Cerebellar cortex (tissue), 1 donor: ENCODE data around the gene GCNT1.
"Not testable (repeated sequence)": the region's sequence is repeated elsewhere in the genome, so short reads cannot be mapped to it uniquely, and the experiment has no call there.

Experiments used
- DNase-seq: peaks from one replicate; pipeline ENCODE4 v3.0.0-alpha.2; 2015; ENCODE audit warnings: low spot score

GCNT1 gene

DNA sequence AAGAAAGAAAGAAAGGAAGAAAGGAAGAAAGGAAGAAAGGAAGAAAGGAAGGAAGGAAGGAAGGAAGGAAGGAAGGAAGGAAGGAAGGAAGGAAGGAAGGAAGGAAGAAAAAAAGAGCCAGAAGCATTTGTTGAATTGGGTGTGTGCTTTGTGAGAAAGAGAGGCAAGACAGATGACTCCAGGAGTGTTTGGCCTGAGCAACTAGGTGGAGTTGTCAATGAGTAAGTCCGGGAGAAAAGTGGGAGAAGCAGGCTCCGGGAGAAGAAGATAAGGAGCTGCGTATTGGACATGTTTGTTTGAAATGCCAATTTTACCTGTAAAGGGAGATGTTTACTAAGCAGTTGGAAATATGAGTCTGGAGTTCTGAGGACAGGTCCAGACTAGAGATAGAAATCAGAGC lies 15.1 kb upstream of the GCNT1 start:
- no peak for DNase-seq

DNA sequence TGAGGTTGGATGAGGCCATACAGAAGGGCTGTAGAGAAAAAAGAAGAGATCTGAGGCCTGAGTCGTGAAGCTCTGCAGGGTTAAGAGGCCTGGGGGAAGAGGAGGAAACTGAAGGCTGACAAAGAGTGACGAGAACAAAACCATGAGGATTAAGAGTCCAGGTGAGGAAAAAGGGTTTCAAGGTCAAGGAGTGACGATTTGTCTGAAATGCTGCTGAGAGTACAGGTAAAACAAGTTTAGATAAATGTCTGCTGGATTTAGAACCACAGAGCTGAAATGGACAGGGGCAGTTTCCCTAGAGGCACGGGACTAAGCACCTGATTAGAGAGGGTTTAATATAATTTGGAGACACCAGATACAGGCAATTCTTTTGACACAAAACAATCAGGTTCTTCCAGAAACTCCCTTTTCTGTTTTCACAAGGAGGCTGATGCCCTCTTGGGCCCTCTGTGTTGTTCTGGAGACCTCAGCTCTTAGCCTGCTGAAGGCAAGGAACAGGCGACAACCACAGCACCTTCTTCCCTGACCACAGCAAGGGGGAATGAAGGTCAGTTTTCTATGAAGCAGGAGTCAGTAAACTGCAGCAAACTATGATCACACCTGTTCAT lies 14.6 kb upstream of the GCNT1 start:
- DNase-seq: no peak

DNA sequence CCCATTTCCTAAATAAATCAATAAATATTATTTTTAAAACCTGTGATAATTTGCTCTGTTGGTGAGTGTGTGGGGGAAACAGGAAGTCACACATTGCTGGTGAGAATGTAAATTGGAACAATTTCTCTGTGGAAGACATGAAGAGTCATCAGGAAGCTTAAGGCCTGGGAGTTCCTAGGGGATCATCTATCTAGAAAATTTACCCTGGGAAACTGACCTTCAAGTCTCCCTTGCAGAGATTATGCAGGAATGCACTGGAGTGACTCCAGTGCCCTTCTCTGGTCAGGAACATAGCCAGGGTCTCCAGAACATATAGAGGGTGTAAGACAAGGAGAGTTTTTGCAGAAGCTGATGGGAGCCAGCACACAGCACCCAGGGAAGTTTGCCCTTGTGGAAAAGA lies 13.0 kb upstream of the GCNT1 start:
- DNase-seq: no peak

DNA sequence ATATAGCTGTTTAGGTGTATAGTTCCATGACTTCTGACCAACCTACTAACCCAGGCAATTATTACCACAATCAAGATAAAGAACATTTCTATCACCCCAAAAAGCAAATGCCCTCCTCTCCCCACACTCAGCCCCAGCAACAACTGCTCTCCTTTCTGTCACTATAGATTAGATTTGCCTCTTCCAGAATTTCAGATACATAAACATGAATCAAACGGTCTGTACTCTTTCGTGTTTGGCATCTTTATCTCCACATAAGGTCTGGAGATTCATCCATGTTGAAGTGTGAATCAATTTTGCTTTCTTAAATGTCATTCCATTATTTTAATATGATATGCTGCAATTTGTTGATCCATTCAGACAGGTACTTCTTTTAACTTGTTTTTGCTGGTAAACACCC lies 10.5 kb upstream of the GCNT1 start:
- DNase-seq: no peak

DNA sequence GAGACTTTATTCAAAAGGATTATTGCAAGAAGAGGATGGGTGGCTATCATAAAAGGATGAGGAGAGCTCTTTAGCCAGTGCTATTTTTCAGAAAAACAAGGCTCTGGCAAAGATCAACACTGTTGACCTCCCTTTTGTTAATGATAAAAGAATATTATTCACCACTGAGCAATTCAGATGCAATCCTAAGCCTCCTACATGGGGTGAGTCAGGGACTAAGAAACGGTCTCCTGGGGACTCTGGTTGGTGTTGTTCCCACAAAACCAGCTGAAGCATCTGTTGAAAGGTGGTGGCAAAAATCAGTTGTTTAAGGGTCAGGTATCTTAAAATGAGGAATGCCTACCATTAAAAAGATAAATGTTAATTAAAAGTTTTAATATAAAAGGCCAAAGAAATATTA lies 7.7 kb upstream of the GCNT1 start:
- DNase-seq: no peak

DNA sequence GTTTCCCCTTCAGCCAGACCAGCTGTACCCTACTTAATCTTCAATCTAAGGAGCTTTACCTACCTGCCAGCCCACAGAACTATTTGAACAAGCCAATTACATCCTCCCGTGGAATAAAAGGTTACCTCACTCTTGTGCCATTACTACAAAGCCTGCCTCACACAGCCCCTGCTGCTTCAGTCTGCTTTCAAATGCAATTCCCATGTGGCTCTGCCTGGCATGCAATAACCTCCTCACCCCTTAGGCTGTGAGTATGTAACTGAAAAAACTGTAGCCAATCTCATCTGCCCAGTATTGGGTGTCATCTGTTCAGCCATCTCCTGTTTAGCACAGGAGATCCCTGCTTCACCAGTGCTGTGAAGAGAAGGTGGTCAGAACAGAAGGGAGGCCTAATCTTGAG lies 6.1 kb upstream of the GCNT1 start:
- DNase-seq: no peak

DNA sequence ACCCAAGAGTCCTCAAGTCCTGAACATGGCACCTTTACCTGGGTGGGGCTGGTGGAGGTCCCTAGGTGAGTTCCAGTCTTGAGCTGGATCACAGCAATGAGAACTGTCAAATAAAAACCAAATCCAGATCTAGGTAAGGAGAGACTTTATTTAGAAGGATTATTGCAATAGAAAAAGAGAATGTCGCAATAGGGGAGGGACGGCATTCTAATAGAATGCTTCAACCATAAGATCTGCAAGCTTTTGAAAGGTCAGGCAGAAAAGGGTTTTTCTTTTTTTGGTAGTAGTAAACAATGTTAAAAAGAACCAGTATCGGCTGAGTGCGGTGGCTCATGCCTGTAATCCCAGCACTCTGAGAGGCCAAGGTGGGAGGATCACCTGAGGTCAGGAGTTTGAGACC lies 5.2 kb upstream of the GCNT1 start:
- DNase-seq: no peak

DNA sequence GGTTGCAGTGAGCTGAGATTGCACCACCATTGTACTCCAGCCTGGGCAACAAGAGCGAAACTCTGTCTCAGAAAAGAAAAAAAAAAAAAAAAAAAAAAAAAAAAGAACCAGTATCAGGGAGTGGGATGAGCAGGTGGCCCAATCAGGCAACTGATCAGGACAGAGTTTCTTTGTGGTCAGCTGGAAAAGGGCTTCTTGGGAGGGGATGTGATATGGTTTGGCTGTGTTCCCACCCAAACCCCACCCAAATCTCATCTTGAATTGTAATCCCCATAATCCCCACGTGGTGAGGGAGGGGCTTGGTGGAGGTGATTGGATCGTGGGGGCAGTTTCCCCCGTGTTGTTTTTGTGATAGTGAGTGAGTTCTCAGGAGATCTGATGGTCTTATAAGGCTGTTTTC lies 4.7 kb upstream of the GCNT1 start:
- DNase-seq: no peak

DNA sequence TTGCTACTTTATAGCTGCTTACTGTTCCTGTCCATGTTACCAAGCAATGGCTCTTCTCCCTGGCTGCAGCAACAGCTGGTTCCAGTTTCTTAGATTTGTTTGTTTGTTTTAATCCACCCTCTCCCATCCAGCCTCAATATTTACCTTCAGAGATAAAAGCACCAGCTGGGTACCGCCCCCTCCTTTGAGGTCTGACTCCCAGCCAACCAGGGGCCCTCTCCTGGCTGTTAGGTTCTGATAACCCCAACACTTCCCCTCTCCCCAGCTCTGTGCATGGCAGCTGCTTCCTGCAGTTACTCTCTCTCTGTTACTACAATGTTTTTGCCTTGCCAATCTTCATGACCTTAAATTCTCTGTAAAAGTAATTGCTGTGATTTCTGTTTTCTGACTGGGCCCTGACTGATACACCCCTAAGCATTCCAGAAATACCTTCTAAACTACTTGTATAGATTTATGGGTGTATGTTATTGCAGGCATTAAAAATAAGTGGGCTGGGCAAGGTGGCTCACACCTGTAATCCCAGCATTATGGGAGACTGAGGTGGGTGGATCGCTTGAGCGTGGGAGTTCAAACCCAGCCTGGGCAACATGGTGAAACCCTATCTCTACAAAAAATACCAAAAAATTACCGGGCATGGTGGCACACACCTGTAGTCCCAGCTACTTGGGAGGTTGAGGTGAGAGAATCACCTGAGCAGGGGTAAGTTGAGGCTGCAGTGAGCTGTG lies 2.6 kb upstream of the GCNT1 start:
- no peak for DNase-seq

DNA sequence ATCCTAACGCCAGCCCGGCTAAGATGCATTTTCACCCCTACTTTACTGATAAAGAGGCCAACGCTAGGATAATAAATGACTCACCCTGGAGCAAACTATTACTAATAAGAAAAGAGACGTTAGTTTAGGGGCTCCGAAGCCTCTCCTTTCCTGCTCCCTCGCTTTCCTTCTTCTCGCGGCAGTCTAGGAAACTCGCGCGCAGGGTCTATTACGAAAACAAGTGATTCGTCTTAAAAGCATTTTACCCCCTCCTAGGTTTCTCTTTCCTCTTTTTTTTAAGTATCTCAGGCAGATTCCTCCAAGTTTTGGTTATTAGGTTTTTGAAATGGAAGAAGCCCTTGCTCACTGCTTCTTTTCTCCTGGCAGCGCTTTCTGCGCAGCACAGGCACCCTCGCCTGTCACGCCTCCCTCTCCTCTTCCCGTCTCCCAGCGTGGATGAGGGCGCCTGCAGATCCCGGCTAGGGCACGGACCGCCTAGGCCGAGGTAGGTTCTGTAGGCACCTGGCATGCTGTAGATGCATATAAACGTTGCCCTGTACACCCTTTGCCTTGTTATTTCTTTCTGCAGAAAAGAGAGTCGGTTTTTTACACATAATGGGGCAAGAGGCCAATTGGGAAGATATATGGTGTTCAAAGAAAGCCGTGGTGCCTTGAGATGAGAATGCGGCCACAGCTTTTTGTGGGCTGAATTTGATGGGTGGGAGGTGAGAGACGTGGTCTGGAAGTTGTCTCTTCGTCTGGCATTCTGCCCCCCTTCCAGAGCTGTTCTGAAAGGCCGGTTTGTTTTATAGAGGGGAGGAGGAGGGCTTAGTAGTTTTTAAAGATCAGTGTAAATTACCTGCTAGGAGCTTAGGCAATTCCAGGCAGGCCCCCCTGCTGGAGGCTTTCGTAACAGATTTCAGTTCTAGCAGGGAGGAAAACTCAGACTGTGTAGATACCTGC lies 983 bp downstream of the GCNT1 start:
- DNase-seq: peak; percentile 75

DNA sequence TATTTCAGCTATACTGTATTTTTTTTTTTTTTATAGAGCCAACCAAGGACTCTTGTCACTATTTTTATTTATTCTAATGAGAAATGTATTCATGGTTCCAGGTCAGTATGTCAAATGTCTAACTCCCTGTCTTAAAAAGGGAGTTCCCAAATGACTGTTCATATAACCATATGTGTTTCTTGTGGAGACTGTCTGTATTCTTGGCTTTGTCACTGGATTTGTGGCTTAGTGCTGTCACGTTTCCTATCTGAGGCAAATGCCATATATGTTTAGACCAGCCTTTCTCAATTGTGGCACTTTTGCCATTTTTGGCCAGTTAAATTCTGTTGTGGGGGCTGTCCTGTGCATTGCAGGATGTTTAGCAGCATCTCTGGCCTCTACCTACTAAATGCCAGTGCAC lies 3.1 kb downstream of the GCNT1 start:
- DNase-seq: no peak

DNA sequence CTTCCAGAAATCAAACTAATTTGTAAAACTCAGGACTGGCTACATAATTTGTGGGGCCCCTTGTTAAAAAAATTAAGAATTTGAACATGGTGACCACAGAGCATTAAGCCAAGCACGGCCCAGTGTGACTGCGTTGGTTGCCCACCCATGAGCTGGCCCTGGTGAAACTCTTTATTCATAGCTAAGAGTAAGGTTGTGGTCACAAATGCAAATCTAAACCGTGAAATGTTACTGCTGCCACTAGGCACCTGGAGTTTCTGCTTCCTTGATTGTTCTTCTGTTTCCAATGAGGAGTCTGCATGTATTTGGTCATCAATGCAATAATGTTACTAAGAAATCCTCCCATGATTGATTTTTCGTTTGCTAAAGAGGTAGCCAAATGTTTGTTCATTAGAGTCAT lies 4.2 kb downstream of the GCNT1 start:
- no peak for DNase-seq

DNA sequence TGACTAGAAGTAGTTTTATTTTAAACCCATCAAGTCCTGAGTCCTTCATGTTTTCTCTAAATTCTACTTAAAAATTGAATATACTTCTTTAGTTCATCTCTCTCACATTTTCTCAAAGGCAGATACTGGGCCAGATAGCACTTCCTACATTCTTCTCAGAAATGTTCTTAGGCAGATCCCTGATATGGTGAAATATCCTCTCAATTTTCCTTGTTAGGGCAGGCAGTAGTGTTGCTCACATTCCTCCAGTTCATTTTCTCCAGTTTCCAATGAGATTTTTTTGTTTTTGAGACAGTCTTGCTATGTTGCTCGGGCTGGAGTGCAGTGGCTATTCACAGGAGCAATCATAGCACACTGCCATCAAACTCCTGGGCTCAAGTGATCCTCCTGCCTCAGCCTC lies 5.7 kb downstream of the GCNT1 start:
- DNase-seq: no peak

DNA sequence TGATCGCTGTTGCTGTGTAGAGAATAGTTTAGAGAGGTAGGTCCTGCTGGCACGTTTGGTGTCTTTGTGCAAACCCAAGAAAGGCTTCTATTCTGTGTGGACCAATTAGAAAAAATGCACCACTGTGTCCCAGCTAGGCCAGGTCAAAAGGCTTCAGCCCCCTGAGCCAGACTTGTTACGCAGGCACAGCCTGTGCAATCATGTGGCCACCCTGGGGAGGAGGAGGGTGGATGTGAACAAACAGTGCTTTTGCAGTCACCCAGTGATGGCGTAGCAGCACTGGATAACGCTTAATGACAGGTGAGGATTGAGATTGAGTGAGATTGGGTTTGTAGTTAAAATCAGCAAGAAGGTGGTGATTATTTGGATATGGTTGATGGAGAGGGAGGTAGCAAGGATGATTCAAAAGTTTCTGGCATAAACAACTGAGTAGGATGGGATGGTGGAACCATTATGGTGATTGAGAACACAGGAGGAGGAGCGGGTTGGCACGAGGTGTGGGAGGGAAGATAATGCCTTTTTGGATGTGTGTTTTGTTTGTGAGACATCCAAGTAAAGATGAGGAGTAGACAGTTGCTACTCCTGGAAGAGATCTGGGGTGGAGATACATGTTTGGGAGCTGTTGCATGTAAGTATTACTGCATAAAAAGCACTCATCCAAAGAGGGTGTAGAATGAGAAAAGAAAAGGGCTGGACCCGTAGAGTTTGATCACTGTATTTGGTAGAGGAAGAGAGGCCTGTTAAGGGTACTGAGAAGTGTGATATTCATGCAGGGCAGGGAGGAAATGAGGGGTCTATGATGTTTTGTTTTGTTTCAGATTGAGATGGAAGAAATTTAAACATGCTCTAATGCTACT lies 6.7 kb downstream of the GCNT1 start:
- DNase-seq: no peak

DNA sequence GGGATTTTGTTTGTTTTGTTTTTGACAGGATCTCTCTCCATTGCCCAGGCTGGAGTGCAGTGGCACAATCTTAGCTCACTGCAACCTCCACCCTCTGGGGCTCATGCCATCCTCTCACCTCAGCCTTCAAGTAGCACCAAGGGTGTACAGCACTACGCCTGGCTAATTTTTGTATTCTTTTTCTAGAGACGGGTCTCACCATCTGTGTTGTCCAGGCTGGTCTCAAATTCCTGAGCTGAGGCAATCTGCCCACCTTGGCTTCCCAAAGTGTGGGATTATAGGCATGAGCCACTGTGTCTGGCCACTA lies 7.3 kb downstream of the GCNT1 start:
- no peak for DNase-seq

DNA sequence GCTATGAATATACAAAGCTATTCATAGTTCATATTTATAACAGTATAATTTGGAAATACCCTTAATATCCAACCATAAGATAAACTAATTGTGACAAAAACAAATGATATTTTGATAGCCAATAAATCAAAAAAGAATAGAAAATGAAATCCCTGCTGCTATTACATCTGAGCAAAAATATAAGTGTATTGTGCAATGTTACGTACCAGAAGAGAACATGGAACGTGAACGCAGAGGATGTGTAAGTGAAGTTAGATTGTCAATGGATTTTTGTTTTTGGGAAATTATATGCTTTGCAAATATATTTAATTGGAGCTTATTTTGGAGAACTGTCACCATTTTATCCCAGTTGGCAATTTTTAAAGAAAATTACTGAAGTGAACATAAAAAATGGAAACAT lies 15.4 kb downstream of the GCNT1 start:
- DNase-seq: no peak

DNA sequence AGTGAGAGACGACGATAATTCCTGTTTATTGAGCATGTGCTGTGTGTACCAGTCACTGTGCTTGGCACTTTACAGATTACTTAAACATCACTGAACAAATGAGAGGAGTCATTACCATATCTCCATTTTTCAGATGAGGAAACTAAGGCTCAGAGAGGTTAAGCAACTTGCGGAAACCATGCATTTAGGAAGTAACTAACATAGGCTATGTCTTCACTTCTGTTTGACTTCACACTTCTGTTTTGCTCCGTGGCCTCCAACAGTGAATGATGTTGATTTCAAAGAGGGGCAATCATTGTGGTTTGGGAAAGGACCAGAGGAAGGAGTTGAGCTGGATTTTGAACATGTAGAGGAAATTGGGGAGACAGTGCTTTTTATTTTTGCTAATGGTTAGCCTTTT lies 16.7 kb downstream of the GCNT1 start:
- no peak for DNase-seq

DNA sequence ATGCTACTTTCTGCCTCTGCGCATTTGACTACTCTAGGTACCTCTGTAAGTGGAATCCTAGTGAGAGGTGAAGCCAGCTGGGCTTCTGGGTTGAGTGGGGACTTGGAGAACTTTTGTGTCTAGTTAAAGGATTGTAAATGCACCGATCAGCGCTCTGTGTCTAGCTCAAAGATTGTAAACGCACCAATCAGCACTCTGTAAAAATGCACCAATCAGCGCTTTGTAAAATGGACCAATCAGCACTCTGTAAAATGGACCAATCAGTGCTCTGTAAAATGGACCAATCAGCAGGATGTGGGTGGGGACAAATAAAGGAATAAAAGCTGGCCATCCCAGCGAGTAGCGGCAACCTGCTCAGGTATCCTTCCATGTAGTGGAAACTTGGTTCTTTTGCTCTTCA lies 18.8 kb downstream of the GCNT1 start:
- not testable (repeated sequence) for DNase-seq

DNA sequence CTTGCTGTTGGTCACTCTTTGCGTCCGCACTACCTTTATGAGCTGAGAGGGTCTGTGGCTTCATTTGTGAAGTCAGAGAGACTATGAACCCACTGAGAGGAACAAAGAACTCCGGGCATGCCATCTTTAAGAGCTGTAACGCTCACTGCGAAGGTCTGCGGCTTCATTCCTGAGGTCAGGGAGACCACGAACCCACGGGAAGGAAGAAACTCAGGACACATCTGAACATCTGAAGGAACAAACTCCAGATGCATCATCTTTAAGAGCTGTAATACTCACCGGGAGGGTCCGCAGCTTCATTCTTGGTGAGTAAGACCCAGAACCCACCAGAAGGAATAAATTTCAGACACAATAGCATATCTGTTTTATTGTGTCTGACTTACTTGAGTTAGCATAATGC lies 19.2 kb downstream of the GCNT1 start:
- DNase-seq: no peak

DNA sequence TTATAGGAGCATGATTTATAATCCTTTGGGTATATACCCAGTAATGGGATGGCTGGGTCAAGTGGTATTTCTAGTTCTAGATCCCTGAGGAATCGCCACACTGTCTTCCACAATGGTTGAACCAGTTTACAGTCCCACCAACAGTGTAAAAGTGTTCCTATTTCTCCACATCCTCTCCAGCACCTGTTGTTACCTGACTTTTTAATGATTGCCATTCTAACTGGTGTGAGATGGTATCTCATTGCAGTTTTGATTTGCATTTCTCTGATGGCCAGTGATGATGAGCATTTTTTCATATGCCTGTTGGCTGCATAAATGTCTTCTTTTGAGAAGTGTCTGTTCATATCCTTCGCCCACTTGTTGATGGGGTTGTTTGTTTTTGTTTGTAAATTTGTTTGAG lies 20.4 kb downstream of the GCNT1 start:
- not testable (repeated sequence) for DNase-seq

DNA sequence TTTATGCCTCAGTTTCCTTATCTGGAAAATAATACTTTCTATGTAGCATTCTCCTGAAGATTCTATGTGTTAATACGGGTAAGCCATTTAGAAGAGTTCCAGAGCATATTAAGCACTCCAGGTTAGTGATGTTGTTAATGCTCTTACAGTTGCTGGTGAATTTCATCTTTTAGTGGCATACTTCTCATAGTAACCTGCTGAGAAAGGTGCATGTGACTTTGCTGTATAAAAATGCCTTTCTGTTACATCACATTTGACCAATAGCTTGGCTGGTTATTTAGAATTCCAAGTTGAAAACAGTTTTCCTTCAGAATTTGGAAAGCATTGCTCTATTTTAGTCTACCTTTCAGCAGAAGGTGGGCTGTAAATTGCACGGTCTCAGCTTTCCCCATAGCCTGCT lies 27.2 kb downstream of the GCNT1 start:
- no peak for DNase-seq

DNA sequence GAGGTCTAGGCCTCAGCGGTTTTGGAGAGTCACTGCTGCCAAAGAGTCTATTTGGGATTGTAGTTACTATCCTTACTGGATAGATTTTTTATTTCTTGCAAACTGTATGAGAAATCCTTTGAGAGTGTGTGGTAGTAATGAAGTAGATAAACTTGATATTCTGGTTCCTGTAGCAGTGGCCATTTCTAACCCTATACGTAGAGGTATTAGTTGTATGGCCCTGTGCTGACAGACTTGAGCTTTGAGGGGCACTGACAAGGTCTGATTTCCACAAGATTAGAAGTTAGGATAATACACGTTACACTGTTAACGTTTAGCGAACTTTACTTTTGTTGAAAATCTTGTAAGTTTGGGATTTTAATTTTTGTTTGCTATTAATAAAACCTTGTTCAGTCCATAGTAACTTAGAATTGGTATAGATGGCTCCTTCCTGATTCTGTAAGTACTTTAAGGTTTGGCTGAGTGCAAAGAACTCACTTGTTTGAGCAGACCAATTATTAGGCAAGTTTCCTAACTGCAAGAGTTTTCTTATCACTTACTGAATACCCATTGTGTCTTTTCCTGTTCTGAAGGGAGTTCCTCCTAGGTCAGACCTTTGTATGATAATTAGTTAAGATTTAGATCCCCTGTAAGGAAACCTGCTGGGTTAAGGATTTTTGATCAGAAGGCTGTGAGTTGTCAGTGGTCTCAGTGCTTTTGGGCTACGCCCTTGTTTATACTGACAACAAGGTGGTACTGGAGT lies 31.4 kb downstream of the GCNT1 start:
- DNase-seq: no peak
